HCT116 (cell line): ENCODE measurements around the gene DNAL4. TPM values are rescaled to one million over a fixed set of nuclear protein-coding genes. Genes with fewer than 3 reads are reported as not detected.

ENCODE experiments used
- ATAC-seq: fragments of 200-7000 bp; cut with Tn5 transposase; 2 replicates; pipeline ENCODE4 v1.9.1; 2020; ENCODE audit warnings: mild to moderate bottlenecking, moderate library complexity
- BruUV-seq: library from RNA; stranded (reverse); fragments of 400-500 nt; replicated peaks from 2 replicates; lab custom pipeline; 2021; lab: Mats Ljungman, UMichigan
- CTCF ChIA-PET: fragments of 300-600 bp; sonication (Branson Sonifier 250); formaldehyde crosslinking; loops from one replicate; lab custom pipeline; 2021; ENCODE audit warnings: antibody characterized with exemption; lab: Charles Lee
- POLR2A ChIA-PET: fragments of 300-600, 350-600 bp; sonication (Branson Sonifier 250); formaldehyde crosslinking; loops from one replicate; lab custom pipeline; 2021; ENCODE audit warnings: antibody characterized with exemption; lab: Charles Lee
- RAD21 ChIA-PET, 2 experiments: fragments of 300-600 bp; sonication (Branson Sonifier 250); formaldehyde crosslinking; loops; one replicate each; lab custom pipeline; 2023; ENCODE audit warnings: low total read pairs in 2 of 2; ENCODE audit not compliant: uncharacterized antibody in 2 of 2, unreplicated experiment in 2 of 2, low non-redundant PET in 1 of 2; lab: Charles Lee
- DNase-seq: peaks from one replicate; pipeline ENCODE4 v3.0.0-alpha.2; 2010; ENCODE audit warnings: low read depth, low spot score
- H2AFZ ChIP-seq: fragments of 200-600 bp; shearing (Covaris generic), sonication (generic); 2 replicates; pipeline ENCODE4 v1.6.1; 2017; ENCODE audit warnings: low read depth, mixed run types, mixed read lengths, antibody characterized with exemption, low read length; ENCODE audit not compliant: poor library complexity, severe bottlenecking
- H3K27ac ChIP-seq: 2 replicates; pipeline ENCODE4 v1.5.1; 2012; ENCODE audit warnings: low read depth, low read length
- H3K27me3 ChIP-seq: fragments of 200-600 bp; sonication (generic); 2 replicates; pipeline ENCODE4 v1.6.1; 2016; ENCODE audit warnings: mixed run types, low read length, mixed read lengths; ENCODE audit not compliant: insufficient read depth
- H3K36me3 ChIP-seq, 2 experiments: fragments of 200-500 bp in 1 of 2; fragments of 200-600 bp in 1 of 2; sonication (Bioruptor generic) in 1 of 2; sonication (generic) in 1 of 2; 2 replicates each; pipeline versions ENCODE4 v1.5.1 to v1.6.1; 2014 to 2016; ENCODE audit warnings: low read length in 2 of 2, inconsistent platforms in 1 of 2, mixed read lengths in 1 of 2, mixed run types in 1 of 2; ENCODE audit not compliant: insufficient read depth in 2 of 2, control insufficient read depth in 1 of 2
- H3K4me1 ChIP-seq, 2 experiments: fragments of 200-600 bp in 1 of 2; sonication (generic) in 1 of 2; 2 replicates each; pipeline versions ENCODE4 v1.5.1 to v1.6.1; 2012 to 2017; ENCODE audit warnings: low read length in 2 of 2, inconsistent platforms in 1 of 2, mild to moderate bottlenecking in 1 of 2, mixed read lengths in 1 of 2, mixed run types in 1 of 2, moderate library complexity in 1 of 2; ENCODE audit not compliant: insufficient read depth in 2 of 2, control insufficient read depth in 1 of 2
- H3K4me2 ChIP-seq: fragments of 200-600 bp; sonication (generic); 2 replicates; pipeline ENCODE4 v1.6.1; 2017; ENCODE audit warnings: mixed run types, low read length, mixed read lengths
- H3K4me3 ChIP-seq, 2 experiments: fragments of 200-600 bp in 1 of 2; sonication (generic) in 1 of 2; replicated peaks in 1 of 2; 2 replicates each; pipeline ENCODE4 v1.5.1; 2011 to 2016; ENCODE audit warnings: low read length in 2 of 2, control low read depth in 1 of 2, low read depth in 1 of 2, mild to moderate bottlenecking in 1 of 2, mixed read lengths in 1 of 2, mixed run types in 1 of 2
- H3K79me2 ChIP-seq: fragments of 200-600 bp; sonication (generic); 2 replicates; pipeline ENCODE4 v1.6.1; 2017; ENCODE audit warnings: mild to moderate bottlenecking, mixed run types, low read length, moderate library complexity, mixed read lengths; ENCODE audit not compliant: insufficient read depth
- H3K9ac ChIP-seq: fragments of 200-600 bp; sonication (generic); 2 replicates; pipeline ENCODE4 v1.6.1; 2016; ENCODE audit warnings: low read length, mixed read lengths
- H3K9me2 ChIP-seq: fragments of 200-600 bp; sonication (generic), shearing (Covaris generic); 2 replicates; pipeline ENCODE4 v1.6.1; 2017; ENCODE audit warnings: mixed run types, mild to moderate bottlenecking, moderate library complexity; ENCODE audit not compliant: insufficient read depth
- H3K9me3 ChIP-seq, 2 experiments: fragments of 200-500 bp in 1 of 2; fragments of 200-600 bp in 1 of 2; sonication (Bioruptor generic) in 1 of 2; sonication (generic) in 1 of 2; 2 replicates each; pipeline ENCODE4 v1.6.1; 2014 to 2017; ENCODE audit warnings: low read length in 2 of 2, mixed read lengths in 2 of 2, inconsistent platforms in 1 of 2, low read depth in 1 of 2, mild to moderate bottlenecking in 1 of 2, mixed run types in 1 of 2, moderate library complexity in 1 of 2; ENCODE audit not compliant: control insufficient read depth in 1 of 2, insufficient read depth in 1 of 2
- H4K20me1 ChIP-seq: fragments of 200-600 bp; sonication (generic), shearing (Covaris generic); 2 replicates; pipeline ENCODE4 v1.6.1; 2017; ENCODE audit warnings: mixed run types, mild to moderate bottlenecking, moderate library complexity; ENCODE audit not compliant: insufficient read depth
- ELF1 ChIP-seq: IDR thresholded peaks from 2 replicates; pipeline ENCODE4 v1.6.1; 2012; ENCODE audit warnings: low read depth, borderline replicate concordance
- EZH2 ChIP-seq: fragments of 200-600 bp; sonication (generic); IDR thresholded peaks from 2 replicates; pipeline ENCODE4 v1.6.1; 2017; ENCODE audit warnings: antibody characterized with exemption, mixed run types
- JUND ChIP-seq: IDR thresholded peaks from 2 replicates; pipeline ENCODE4 v1.6.1; 2012
- POLR2A ChIP-seq: IDR thresholded peaks from 2 replicates; pipeline ENCODE4 v1.7.0; 2011; ENCODE audit warnings: borderline replicate concordance; ENCODE audit not compliant: insufficient read depth, insufficient read length; ENCODE audit errors: extremely low read depth
- POLR2AphosphoS5 ChIP-seq: IDR thresholded peaks from 2 replicates; pipeline ENCODE4 v1.6.1; 2011; ENCODE audit warnings: mild to moderate bottlenecking, low read depth, low read length, moderate library complexity
- SIN3A ChIP-seq: IDR thresholded peaks from 2 replicates; pipeline ENCODE4 v1.6.1; 2012; ENCODE audit warnings: low read depth
- SP1 ChIP-seq: IDR thresholded peaks from 2 replicates; pipeline ENCODE4 v1.6.1; 2012; ENCODE audit warnings: low read depth
- ZFX ChIP-seq: fragments of 450-650 bp; IDR thresholded peaks from 2 replicates; pipeline ENCODE4 v1.6.1; 2017
- ZNF274 ChIP-seq: fragments of 200-500 bp; sonication (Bioruptor generic); IDR thresholded peaks from 2 replicates; pipeline ENCODE4 v1.6.1; 2014; ENCODE audit warnings: mild to moderate bottlenecking, low read depth, low read length, inconsistent platforms
- intact Hi-C: fragments of 100-400 bp; cut with micrococcal nuclease; formaldehyde crosslinking; loops from 2 replicates; pipeline ENCODE4 v1.10.0; 2022
- total RNA-seq: library from RNA; stranded (reverse); gene quantifications from one replicate; pipeline ENCODE4 v1.2.1, GENCODE V29; 2021; ENCODE audit not compliant: unreplicated experiment
- TF ChIP-seq, protein P1 (sequence below): IDR thresholded peaks from 2 replicates; pipeline ENCODE4 v1.6.1; 2012
- TF ChIP-seq, protein P2 (sequence below), 3 experiments: fragments of 200-600 bp in 1 of 3; sonication (generic) in 1 of 3; IDR thresholded peaks in 2 of 3; conservative IDR thresholded peaks in 1 of 3; 2 replicates each; pipeline ENCODE4 v1.5.1; 2012 to 2017; ENCODE audit warnings: low read depth in 2 of 3, low read length in 2 of 3, antibody characterized with exemption in 1 of 3, borderline replicate concordance in 1 of 3, control low read depth in 1 of 3, mild to moderate bottlenecking in 1 of 3, mixed read lengths in 1 of 3, mixed run types in 1 of 3, moderate library complexity in 1 of 3; ENCODE audit not compliant: insufficient read depth in 1 of 3
- TF ChIP-seq, protein P3 (sequence below): IDR thresholded peaks from 2 replicates; pipeline ENCODE4 v1.6.1; 2012; ENCODE audit warnings: low read depth

Gene DNAL4
- total RNA-seq, 1 experiment from 2014 or later: 18.3 TPM

DNA sequence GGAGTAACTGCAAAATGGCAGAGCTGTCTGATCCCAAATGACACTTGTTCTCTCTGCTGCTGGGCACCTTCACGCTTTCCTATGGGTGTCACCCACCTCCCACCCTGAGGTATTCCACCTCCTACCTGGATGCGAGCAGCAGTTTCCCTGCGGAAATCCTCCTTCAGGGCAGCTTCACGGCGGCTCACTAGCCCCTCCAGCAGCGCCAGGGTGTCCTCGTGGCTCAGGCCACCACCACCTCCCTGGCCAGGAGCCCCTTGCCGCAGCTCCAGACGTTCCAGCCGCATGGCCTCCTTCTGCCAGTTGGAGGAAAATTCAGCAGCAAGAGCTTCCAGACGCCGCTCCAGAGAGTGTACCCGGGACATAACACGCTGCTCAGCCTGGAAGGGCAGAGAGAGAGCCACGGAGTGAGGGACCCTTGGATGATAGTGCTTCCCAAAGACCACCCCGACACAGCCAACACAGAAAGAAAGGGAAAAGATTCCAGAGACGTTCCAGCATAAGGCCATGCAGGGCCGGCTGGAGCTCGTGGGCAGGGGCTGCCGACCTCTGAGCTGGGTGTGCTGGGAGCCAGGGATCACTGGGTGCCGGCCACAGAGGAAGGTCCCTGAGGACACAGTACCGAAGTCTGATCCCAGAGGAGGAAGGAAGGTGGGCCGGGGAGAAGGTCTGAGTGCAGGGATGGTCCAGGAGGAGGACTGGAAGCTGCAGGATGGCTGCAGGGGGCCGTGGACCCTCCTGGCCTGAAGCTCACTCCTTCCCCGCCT lies 51.6 kb downstream of the DNAL4 start:
- POLR2A ChIA-PET: interaction anchor here (1.4 to 2.1 kb wide), 2 partner anchors 24 to 37 kb away, joined by 3 to 4 read pairs; partner anchors contain the start of gene GTPBP1
- no TSS peak for BruUV-seq
- no peaks in the 10 kb centered on the region for H3K27me3 ChIP-seq
- no peak overlapping the region for H3K4me2 ChIP-seq
- TF ChIP-seq, protein P1, sequence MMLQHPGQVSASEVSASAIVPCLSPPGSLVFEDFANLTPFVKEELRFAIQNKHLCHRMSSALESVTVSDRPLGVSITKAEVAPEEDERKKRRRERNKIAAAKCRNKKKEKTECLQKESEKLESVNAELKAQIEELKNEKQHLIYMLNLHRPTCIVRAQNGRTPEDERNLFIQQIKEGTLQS: no peak
- TF ChIP-seq POLR2A (no peak), POLR2AphosphoS5 (no peak), ZFX (no peak), SP1 (no peak), ELF1 (no peak), EZH2 (no peak), ZNF274 (no peak), SIN3A (no peak), JUND (no peak)
- TF ChIP-seq, protein P2, sequence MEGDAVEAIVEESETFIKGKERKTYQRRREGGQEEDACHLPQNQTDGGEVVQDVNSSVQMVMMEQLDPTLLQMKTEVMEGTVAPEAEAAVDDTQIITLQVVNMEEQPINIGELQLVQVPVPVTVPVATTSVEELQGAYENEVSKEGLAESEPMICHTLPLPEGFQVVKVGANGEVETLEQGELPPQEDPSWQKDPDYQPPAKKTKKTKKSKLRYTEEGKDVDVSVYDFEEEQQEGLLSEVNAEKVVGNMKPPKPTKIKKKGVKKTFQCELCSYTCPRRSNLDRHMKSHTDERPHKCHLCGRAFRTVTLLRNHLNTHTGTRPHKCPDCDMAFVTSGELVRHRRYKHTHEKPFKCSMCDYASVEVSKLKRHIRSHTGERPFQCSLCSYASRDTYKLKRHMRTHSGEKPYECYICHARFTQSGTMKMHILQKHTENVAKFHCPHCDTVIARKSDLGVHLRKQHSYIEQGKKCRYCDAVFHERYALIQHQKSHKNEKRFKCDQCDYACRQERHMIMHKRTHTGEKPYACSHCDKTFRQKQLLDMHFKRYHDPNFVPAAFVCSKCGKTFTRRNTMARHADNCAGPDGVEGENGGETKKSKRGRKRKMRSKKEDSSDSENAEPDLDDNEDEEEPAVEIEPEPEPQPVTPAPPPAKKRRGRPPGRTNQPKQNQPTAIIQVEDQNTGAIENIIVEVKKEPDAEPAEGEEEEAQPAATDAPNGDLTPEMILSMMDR (IDR thresholded peaks at IDR 0.05 in 2 of 3, conservative IDR thresholded peaks at IDR 0.05 in 1 of 3; ENCODE audit: borderline replicate concordance in 1 of 3, insufficient read depth in 1 of 3, low read depth in 2 of 3, low read length in 2 of 3): no peak
- TF ChIP-seq, protein P3, sequence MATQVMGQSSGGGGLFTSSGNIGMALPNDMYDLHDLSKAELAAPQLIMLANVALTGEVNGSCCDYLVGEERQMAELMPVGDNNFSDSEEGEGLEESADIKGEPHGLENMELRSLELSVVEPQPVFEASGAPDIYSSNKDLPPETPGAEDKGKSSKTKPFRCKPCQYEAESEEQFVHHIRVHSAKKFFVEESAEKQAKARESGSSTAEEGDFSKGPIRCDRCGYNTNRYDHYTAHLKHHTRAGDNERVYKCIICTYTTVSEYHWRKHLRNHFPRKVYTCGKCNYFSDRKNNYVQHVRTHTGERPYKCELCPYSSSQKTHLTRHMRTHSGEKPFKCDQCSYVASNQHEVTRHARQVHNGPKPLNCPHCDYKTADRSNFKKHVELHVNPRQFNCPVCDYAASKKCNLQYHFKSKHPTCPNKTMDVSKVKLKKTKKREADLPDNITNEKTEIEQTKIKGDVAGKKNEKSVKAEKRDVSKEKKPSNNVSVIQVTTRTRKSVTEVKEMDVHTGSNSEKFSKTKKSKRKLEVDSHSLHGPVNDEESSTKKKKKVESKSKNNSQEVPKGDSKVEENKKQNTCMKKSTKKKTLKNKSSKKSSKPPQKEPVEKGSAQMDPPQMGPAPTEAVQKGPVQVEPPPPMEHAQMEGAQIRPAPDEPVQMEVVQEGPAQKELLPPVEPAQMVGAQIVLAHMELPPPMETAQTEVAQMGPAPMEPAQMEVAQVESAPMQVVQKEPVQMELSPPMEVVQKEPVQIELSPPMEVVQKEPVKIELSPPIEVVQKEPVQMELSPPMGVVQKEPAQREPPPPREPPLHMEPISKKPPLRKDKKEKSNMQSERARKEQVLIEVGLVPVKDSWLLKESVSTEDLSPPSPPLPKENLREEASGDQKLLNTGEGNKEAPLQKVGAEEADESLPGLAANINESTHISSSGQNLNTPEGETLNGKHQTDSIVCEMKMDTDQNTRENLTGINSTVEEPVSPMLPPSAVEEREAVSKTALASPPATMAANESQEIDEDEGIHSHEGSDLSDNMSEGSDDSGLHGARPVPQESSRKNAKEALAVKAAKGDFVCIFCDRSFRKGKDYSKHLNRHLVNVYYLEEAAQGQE: no peak
- no peaks in the 10 kb centered on the region for H3K79me2 ChIP-seq
- no peak overlapping the region for H3K9ac ChIP-seq
- no peaks in the 10 kb centered on the region for H3K9me2 ChIP-seq
- RAD21 ChIA-PET: no interaction called here
- peaks cover 43 to 62% of the 10 kb centered on the region in 2 experiments for H3K36me3 ChIP-seq
- no peaks in the 10 kb centered on the region for H3K9me3 ChIP-seq
- no peak overlapping the region for H3K4me3 ChIP-seq
- no peak overlapping the region for H2AFZ ChIP-seq
- no peaks in the 10 kb centered on the region for H4K20me1 ChIP-seq
- H3K27ac ChIP-seq: no peak overlapping the region
- CTCF ChIA-PET: interaction anchor here (1.2 to 1.4 kb wide), 2 partner anchors 17 to 27 kb away, joined by 3 to 4 read pairs; no protein-coding TSS in a partner anchor
- H3K4me1 ChIP-seq: peaks cover 8 to 19% of the 10 kb centered on the region in 2 experiments
- DNase-seq (no peak), ATAC-seq (no peak)
- intact Hi-C loops: no loop called here
